Naive B cell (primary cell): ENCODE data around the gene MKNK1. TPM values are rescaled to one million over a fixed set of nuclear protein-coding genes. Genes with fewer than 3 reads are reported as not detected.

Experiments
- ATAC-seq, 2 donors: fragments of 150-1000 bp; cut with Tn5 transposase; 2 replicates each; pipeline ENCODE4 v1.10.0; 2021; ENCODE audit warnings: low read depth in 2 of 2, mild to moderate bottlenecking in 2 of 2, moderate library complexity in 2 of 2
- DNase-seq: peaks from one replicate; pipeline ENCODE4 v3.0.0; 2022
- H3K27ac Mint-ChIP-seq, 6 donors: one replicate each; pipeline ENCODE4 v1.8.0; 2020 to 2022; ENCODE audit warnings: mild to moderate bottlenecking in 6 of 6, mixed read lengths in 6 of 6, moderate library complexity in 5 of 6, inconsistent platforms in 2 of 6
- H3K27me3 Mint-ChIP-seq, 3 donors: one replicate each; pipeline ENCODE4 v1.8.0; 2021 to 2022; ENCODE audit warnings: mixed read lengths in 3 of 3, mild to moderate bottlenecking in 1 of 3
- H3K36me3 Mint-ChIP-seq, 2 donors: one replicate each; pipeline ENCODE4 v1.8.0; 2020 to 2022; ENCODE audit warnings: mixed read lengths in 2 of 2, inconsistent platforms in 1 of 2, mild to moderate bottlenecking in 1 of 2
- H3K4me1 Mint-ChIP-seq, 3 donors: one replicate each; pipeline ENCODE4 v1.8.0; 2020 to 2022; ENCODE audit warnings: mixed read lengths in 3 of 3, inconsistent platforms in 1 of 3, mild to moderate bottlenecking in 1 of 3, moderate library complexity in 1 of 3
- H3K4me3 Mint-ChIP-seq, 8 donors: one replicate each; pipeline ENCODE4 v1.8.0; 2020 to 2022; ENCODE audit warnings: mild to moderate bottlenecking in 8 of 8, mixed read lengths in 8 of 8, moderate library complexity in 8 of 8, inconsistent platforms in 2 of 8
- H3K9me3 Mint-ChIP-seq, 7 donors: one replicate each; pipeline ENCODE4 v1.8.0; 2020 to 2022; ENCODE audit warnings: mixed read lengths in 7 of 7, mild to moderate bottlenecking in 5 of 7, inconsistent platforms in 2 of 7, moderate library complexity in 1 of 7
- polyA plus RNA-seq, 6 donors: library from polyadenylated mRNA; unstranded; fragments of 300-500 nt; fragmentation: Illumina TruSeq; gene quantifications; one replicate each; pipeline ENCODE4 v1.2.3, GENCODE V29; 2021; ENCODE audit warnings: low read depth in 6 of 6

MKNK1 gene
- polyA plus RNA-seq, 6 donors from 2014 or later = 14.2 to 23.8 (median 18.6) TPM

GRCh38 chr1:46522969-46523320, 81.1 kb downstream of the MKNK1 start:
- Mint-ChIP-seq H3K27ac (no peak overlapping the region), H3K36me3 (no peaks in the 10 kb centered on the region), H3K4me1 (no peaks in the 10 kb centered on the region), H3K4me3 (no peak overlapping the region), H3K9me3 (no peaks in the 10 kb centered on the region), H3K27me3 (peaks cover 34 to 66% (median 61%) of the 10 kb centered on the region in 3 donors)
- no peak for ATAC-seq
- no peak for DNase-seq

GRCh38 chr1:46522184-46522968, 81.7 kb downstream of the MKNK1 start:
- peaks cover 30 to 66% (median 61%) of the 10 kb centered on the region in 3 donors for H3K27me3 Mint-ChIP-seq
- no peaks in the 10 kb centered on the region for H3K9me3 Mint-ChIP-seq
- ATAC-seq (no peak), DNase-seq (no peak)
- no peak overlapping the region for H3K4me3 Mint-ChIP-seq
- H3K36me3 Mint-ChIP-seq = no peaks in the 10 kb centered on the region
- H3K27ac Mint-ChIP-seq = no peak overlapping the region
- no peaks in the 10 kb centered on the region for H3K4me1 Mint-ChIP-seq

GRCh38 chr1:46521414-46521813, 82.7 kb downstream of the MKNK1 start:
- H3K4me3 Mint-ChIP-seq = no peak overlapping the region
- H3K36me3 Mint-ChIP-seq = no peaks in the 10 kb centered on the region
- ATAC-seq (no peak), DNase-seq (no peak)
- peaks cover 37 to 69% (median 59%) of the 10 kb centered on the region in 3 donors for H3K27me3 Mint-ChIP-seq
- no peak overlapping the region for H3K27ac Mint-ChIP-seq
- no peaks in the 10 kb centered on the region for H3K4me1 Mint-ChIP-seq
- H3K9me3 Mint-ChIP-seq = no peaks in the 10 kb centered on the region

- H3K9me3 Mint-ChIP-seq = no peaks in the 10 kb centered on the region
- H3K4me3 Mint-ChIP-seq = no peak overlapping the region
- no peaks in the 10 kb centered on the region for H3K4me1 Mint-ChIP-seq
- H3K27ac Mint-ChIP-seq = no peak overlapping the region
- no peaks in the 10 kb centered on the region for H3K36me3 Mint-ChIP-seq
- DNase-seq (no peak), ATAC-seq (no peak)
- H3K27me3 Mint-ChIP-seq = peaks cover 39 to 67% (median 60%) of the 10 kb centered on the region in 3 donors
Measured at GRCh38 chr1:46520063-46520911, 83.8 kb downstream of the MKNK1 start.

GRCh38 chr1:46519209-46519608, 84.9 kb downstream of the MKNK1 start:
- no peak for ATAC-seq
- Mint-ChIP-seq H3K36me3 (no peaks in the 10 kb centered on the region), H3K4me3 (no peak overlapping the region), H3K27me3 (peaks cover 31 to 60% (median 56%) of the 10 kb centered on the region in 3 donors), H3K4me1 (no peaks in the 10 kb centered on the region), H3K27ac (no peak overlapping the region), H3K9me3 (no peaks in the 10 kb centered on the region)
- no peak for DNase-seq

GRCh38 chr1:46517932-46518498, 86.1 kb downstream of the MKNK1 start:
- Mint-ChIP-seq H3K27me3 (peaks cover 26 to 60% (median 58%) of the 10 kb centered on the region in 3 donors), H3K9me3 (no peaks in the 10 kb centered on the region), H3K4me1 (no peaks in the 10 kb centered on the region), H3K36me3 (no peaks in the 10 kb centered on the region), H3K27ac (no peak overlapping the region), H3K4me3 (no peak overlapping the region)
- DNase-seq = no peak
- no peak for ATAC-seq

GRCh38 chr1:46517010-46517600, 87.0 kb downstream of the MKNK1 start:
- Mint-ChIP-seq H3K4me3 (no peak overlapping the region), H3K27me3 (peaks cover 30 to 69% (median 67%) of the 10 kb centered on the region in 3 donors), H3K9me3 (no peaks in the 10 kb centered on the region), H3K36me3 (no peaks in the 10 kb centered on the region), H3K27ac (no peak overlapping the region), H3K4me1 (no peaks in the 10 kb centered on the region)
- no peak for DNase-seq
- ATAC-seq = no peak

GRCh38 chr1:46516200-46516950, 87.7 kb downstream of the MKNK1 start:
- Mint-ChIP-seq H3K36me3 (no peaks in the 10 kb centered on the region), H3K9me3 (no peaks in the 10 kb centered on the region), H3K27ac (no peak overlapping the region), H3K4me1 (no peaks in the 10 kb centered on the region), H3K27me3 (peaks cover 30 to 73% (median 63%) of the 10 kb centered on the region in 3 donors), H3K4me3 (peak overlapping the region in 1 of 8 donors; percentile 56)
- ATAC-seq (no peak), DNase-seq (no peak)

GRCh38 chr1:46515576-46515975, 88.5 kb downstream of the MKNK1 start:
- no peak overlapping the region for H3K4me3 Mint-ChIP-seq
- no peak overlapping the region for H3K27ac Mint-ChIP-seq
- no peaks in the 10 kb centered on the region for H3K4me1 Mint-ChIP-seq
- H3K9me3 Mint-ChIP-seq = no peaks in the 10 kb centered on the region
- ATAC-seq (no peak), DNase-seq (no peak)
- H3K27me3 Mint-ChIP-seq = peaks cover 30 to 75% (median 60%) of the 10 kb centered on the region in 3 donors
- H3K36me3 Mint-ChIP-seq = no peaks in the 10 kb centered on the region

- Mint-ChIP-seq H3K27me3 (peaks cover 32 to 63% (median 46%) of the 10 kb centered on the region in 3 donors), H3K36me3 (no peaks in the 10 kb centered on the region), H3K9me3 (no peaks in the 10 kb centered on the region), H3K27ac (no peak overlapping the region), H3K4me1 (no peaks in the 10 kb centered on the region), H3K4me3 (no peak overlapping the region)
- DNase-seq = no peak
- ATAC-seq = no peak
Measured at GRCh38 chr1:46513536-46513935, 90.5 kb downstream of the MKNK1 start.

GRCh38 chr1:46512792-46513190, 91.3 kb downstream of the MKNK1 start:
- H3K36me3 Mint-ChIP-seq = no peaks in the 10 kb centered on the region
- DNase-seq (no peak), ATAC-seq (no peak)
- no peaks in the 10 kb centered on the region for H3K9me3 Mint-ChIP-seq
- peaks cover 26 to 63% (median 45%) of the 10 kb centered on the region in 3 donors for H3K27me3 Mint-ChIP-seq
- H3K4me3 Mint-ChIP-seq = peak overlapping the region in 1 of 8 donors; percentile 61
- H3K27ac Mint-ChIP-seq = no peak overlapping the region
- H3K4me1 Mint-ChIP-seq = no peaks in the 10 kb centered on the region

- Mint-ChIP-seq H3K36me3 (no peaks in the 10 kb centered on the region), H3K4me1 (no peaks in the 10 kb centered on the region), H3K27me3 (peaks cover 23 to 63% (median 42%) of the 10 kb centered on the region in 3 donors), H3K27ac (no peak overlapping the region), H3K4me3 (no peak overlapping the region), H3K9me3 (no peaks in the 10 kb centered on the region)
- ATAC-seq (no peak), DNase-seq (no peak)
Measured at GRCh38 chr1:46512135-46512791, 91.8 kb downstream of the MKNK1 start.
